TTC549 (cell line): ENCODE results near the gene MLXIP.
"Not testable (repeated sequence)": the region's sequence is repeated elsewhere in the genome, so short reads cannot be mapped to it uniquely, and the experiment has no call there.

Experiments
- FAIRE-seq: peaks from 2 replicates; lab custom pipeline; 2012; peaks lifted over from hg19 to GRCh38; lab: Jason Lieb, UNC

Gene MLXIP

GRCh38 chr12:122054842-122055520 is 23.6 kb upstream of the MLXIP start:
- no peak for FAIRE-seq

- not testable (repeated sequence) for FAIRE-seq
Observed at GRCh38 chr12:122056406-122056805, 22.1 kb upstream of the MLXIP start.

- FAIRE-seq = no peak
Observed at GRCh38 chr12:122057007-122057735, 21.4 kb upstream of the MLXIP start.

GRCh38 chr12:122057769-122058168 is 20.8 kb upstream of the MLXIP start:
- no peak for FAIRE-seq

- FAIRE-seq = no peak
Observed at GRCh38 chr12:122058549-122059149, 19.9 kb upstream of the MLXIP start.

GRCh38 chr12:122059203-122059960 is 19.2 kb upstream of the MLXIP start:
- no peak for FAIRE-seq

- FAIRE-seq = no peak
Observed at GRCh38 chr12:122060081-122060501, 18.5 kb upstream of the MLXIP start.

- FAIRE-seq = no peak
Observed at GRCh38 chr12:122061253-122061652, 17.3 kb upstream of the MLXIP start.

GRCh38 chr12:122062832-122063693 is 15.5 kb upstream of the MLXIP start:
- no peak for FAIRE-seq

- FAIRE-seq = no peak
Observed at GRCh38 chr12:122063694-122064024, 14.9 kb upstream of the MLXIP start.

- FAIRE-seq = peak; percentile 96
Observed at GRCh38 chr12:122064025-122064777, 14.4 kb upstream of the MLXIP start.

- FAIRE-seq = no peak
Observed at GRCh38 chr12:122064780-122065588, 13.6 kb upstream of the MLXIP start.

- FAIRE-seq = no peak
Observed at GRCh38 chr12:122067548-122067947, 11.0 kb upstream of the MLXIP start.

- FAIRE-seq = no peak
Observed at GRCh38 chr12:122067966-122068365, 10.6 kb upstream of the MLXIP start.

- FAIRE-seq = no peak
Observed at GRCh38 chr12:122072031-122072970, 6.3 kb upstream of the MLXIP start.

GRCh38 chr12:122073815-122074214 is 4.7 kb upstream of the MLXIP start:
- no peak for FAIRE-seq

GRCh38 chr12:122076743-122077495 is 1.6 kb upstream of the MLXIP start:
- no peak for FAIRE-seq

- no peak for FAIRE-seq
Observed at GRCh38 chr12:122079033-122079531, 526 bp downstream of the MLXIP start.
